NCI-H82 treated with DMSO at 0.1 percent for 48 hours (cell line): Measurements from ENCODE around the gene ATP6V1G2.

Experiments
- DNase-seq: peaks from one replicate; lab custom pipeline; 2025; ENCODE audit not compliant: unreplicated experiment; lab: John Stamatoyannopoulos, UW

Gene ATP6V1G2

DNA sequence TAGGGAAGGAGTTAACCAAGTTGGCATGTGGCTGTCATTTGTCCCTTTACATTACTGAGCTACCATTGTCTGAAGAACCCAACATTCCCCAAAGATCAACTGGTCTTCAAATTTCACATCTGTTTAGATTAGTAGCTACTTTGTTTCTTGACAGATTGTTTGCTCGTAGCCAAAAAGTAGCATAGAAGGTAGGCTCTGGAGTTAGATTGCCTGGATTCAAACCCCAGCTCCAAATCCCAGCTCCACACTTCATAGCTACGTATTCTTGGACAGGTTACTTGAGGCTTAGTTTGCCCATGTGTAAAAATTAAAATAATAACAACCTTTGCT is 2.1 kb upstream of the ATP6V1G2 start:
- DNase-seq = no peak

DNA sequence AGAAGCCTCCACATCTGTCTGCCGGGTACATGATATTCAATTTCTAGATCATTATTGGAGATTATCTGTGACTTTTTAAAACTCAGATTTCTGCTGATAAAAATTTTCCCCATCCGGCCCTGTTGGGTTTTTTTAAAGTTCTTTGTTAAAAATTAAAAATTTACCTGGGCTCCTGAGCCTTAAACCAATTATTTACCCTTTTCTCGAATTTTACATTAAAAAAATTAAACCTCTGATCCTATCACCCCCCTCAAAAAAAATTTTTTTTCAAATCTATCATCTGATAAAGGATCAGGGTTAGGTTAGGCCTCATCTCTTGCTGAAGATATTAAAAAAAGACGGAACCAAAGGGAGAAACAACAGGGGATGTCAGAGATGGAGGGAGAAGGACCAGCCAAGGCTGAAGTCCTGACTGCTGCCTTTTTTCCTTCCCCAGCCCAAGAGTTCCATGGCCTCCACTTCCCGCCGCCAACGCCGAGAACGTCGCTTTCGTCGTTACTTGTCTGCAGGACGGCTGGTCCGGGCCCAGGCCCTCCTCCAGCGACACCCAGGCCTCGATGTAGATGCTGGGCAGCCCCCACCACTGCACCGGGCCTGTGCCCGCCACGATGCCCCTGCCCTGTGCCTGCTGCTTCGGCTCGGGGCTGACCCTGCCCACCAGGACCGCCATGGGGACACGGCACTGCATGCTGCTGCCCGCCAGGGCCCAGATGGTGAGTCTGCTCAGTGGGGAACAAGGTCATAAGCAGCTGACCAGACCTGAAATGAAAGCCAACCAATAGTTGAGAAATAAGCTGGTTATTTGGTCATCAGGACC is 1.5 kb upstream of the ATP6V1G2 start:
- DNase-seq = no peak

DNA sequence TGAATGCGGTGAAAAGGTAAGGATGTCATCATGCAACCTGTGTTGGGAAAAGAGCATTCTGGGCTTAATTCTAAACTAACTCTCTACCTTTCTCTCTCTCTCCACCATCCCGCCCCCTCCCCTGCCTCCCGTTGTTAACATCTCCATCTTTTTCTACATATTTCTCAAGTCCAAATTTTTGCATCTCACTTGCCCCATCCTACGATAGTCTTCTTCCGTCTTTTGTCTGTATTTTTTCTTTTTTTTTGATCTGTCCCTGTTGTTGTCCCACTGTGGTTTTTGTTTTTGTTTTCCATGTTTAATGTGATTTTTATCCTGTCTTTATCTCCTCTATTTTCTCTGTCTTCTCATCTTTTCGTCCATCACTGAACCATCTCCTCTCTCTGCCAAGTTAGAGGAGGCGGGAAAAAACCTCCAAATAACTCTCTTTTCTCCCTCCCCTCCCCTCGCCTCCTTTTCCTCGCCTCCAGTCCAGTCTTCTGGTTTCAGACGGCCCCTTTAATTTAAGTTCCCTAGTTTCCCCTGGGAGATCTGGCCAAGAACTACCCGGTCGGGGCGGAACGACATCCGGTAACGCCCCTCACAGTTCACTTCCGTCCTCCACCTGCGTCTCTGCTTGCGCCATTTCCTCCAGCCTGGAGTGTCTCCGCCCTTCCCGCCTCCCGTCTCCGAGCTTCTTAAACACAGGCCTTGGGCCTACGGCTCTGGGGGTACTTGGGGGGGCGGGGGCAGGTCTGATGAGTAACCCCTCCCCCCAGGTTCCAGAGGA is 734 bp upstream of the ATP6V1G2 start, which contains the start of gene NFKBIL1:
Gene NFKBIL1 (plus strand): TSS at position 651 of the 769 bp plus-strand sequence. CDS start 87 bp downstream, at position 738.
- peak; percentile 99 for DNase-seq

DNA sequence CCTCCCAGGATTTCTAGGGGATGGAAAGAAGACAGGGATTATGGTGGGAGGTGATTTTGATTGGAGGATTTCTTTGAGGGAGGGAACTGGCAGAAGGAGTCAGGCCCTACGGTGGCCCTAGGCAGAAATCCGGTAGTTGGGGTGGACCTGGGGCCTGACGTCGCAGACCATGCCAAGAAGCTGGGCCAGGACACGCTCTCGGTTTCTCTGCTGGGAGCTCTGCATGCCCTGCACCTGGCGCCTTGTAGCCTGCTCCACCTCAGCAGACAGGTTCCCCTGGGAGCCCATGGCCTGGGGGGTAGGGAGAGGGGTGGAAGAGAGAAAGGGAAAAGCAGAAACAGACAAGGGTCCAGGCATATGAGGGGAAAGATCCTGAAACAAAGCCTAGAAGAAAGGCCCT is 1.1 kb downstream of the ATP6V1G2 start:
- DNase-seq = peak; percentile 79

DNA sequence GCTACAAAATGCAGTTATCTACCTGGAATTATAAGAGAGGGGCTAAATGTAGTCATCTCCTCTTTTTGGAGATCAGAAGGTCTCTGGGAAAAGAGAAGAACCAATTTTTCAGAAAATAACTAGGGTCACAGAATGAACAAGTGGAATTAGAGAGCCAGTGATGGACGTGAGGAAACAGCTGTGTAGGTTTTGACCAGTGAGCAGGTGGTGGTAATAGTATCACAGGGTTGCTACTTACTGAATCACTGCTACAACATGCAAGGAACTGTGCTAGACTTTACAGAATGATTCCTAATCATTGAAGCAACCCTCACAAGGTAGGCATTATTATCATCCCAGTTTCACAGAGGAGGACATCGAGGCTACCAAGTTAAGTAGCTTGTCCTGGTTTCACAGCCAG is 1.7 kb downstream of the ATP6V1G2 start:
- no peak for DNase-seq

DNA sequence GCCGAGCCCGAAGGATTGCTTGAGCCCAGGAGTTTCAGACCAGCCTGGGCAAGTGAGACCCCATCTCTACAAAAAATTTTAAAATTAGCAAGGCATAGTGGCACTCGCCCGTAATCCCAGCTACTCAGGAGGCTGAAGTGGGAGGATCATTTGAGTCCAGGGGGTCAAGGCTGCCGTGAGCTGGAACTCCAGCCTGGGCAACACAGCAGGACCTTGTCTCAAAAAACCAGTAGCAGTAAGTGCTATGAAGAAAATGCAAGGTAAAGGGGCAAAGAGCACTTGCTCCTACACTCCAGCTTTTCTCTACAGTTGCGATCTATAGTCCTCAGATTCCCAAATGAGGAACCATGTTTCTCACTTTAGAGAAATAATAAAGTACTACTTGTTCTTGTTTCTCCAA is 2.8 kb downstream of the ATP6V1G2 start:
- DNase-seq = no peak

DNA sequence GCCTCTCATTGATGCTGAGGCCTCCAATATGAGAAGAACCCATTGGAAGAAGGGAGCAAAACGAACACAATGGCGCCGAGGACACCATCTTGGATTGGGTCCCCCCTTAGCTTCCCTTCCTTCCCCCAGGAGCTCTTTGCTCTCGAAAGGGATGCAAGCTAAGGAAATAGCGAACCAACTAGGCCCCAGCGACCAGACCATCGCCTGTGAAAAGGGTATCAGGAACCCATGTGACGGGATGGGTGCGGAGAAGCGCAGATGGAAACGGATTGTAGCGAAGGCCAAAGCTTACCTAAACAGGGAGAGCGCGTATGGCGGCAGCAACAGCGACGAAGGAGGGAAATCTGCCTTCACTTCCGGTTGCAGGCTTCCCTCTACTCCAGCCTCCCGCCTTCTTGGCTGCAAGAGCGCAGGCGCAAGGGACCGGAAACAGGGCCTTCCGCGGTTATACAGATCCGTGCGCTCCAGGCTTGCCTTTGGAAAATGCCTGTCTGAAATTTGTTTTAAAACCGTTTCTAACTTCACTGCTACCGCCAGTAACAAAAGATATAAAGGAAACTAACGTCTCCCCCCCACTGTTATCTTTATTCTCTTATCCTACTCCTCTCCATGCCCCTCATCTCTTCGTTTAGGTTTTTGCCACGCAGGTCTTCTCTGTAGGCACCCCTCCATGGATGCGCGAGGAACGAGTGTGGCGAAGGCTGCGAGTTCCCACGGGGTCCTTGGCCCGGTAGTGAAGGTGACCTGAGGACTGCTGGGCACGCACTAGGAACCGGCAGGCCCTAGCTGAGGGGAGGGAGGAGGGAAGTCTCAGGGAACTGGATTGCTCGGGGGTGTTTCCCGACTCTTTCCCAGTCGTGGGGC is 4.5 kb downstream of the ATP6V1G2 start, which contains the start of gene DDX39B:
Gene DDX39B (minus strand): TSS at position 346 of the 864 bp plus-strand sequence. CDS start 1,471 bp downstream, outside the sequence.
- peak; percentile 96 for DNase-seq

DNA sequence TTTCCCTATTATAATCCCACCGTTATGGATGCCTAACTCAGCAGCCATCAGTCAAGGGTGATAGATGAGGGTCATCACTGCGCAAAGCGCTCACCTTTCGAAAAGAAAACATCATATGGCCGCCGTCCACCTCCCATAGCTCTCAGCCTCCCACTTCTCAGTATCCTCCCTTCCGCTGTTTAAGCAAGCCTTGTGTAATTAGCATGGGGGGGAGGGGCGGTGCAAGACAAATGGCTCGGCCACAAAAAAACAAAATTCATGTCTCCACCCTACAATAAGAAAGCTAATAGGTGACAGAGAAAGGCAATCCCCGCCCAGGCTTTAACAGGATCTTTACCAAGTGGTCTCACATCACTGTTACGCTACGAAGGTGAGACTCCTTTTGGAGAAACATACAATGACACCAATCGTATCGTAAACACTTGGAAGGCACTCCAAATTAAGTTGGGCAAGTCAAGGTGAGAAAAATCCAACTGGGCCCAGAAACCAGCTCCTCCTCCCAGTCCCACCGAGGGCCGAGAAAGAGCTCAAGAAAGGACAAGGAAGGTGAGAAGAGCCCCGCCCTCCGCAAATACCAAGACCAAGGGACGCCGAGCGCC is 5.2 kb downstream of the ATP6V1G2 start:
- no peak for DNase-seq

DNA sequence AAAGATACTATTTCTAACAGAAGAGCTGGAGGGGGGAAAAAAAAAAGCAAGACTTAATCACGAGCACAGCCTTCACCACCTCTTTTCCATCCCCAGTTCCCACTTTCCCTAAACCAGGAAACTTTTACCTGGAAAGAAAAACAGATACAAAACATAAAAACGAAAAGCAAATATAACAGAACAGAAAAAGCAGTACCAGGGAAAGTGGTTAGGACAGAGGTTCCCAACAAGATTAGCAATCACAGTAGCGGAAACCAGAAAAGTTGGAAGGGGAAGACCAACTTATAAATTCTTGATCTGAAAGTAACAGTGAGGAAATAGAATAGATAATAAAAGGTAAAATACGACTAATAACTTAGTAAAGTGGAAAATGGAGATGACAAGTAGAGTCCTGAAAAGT is 5.8 kb downstream of the ATP6V1G2 start:
- DNase-seq = no peak

DNA sequence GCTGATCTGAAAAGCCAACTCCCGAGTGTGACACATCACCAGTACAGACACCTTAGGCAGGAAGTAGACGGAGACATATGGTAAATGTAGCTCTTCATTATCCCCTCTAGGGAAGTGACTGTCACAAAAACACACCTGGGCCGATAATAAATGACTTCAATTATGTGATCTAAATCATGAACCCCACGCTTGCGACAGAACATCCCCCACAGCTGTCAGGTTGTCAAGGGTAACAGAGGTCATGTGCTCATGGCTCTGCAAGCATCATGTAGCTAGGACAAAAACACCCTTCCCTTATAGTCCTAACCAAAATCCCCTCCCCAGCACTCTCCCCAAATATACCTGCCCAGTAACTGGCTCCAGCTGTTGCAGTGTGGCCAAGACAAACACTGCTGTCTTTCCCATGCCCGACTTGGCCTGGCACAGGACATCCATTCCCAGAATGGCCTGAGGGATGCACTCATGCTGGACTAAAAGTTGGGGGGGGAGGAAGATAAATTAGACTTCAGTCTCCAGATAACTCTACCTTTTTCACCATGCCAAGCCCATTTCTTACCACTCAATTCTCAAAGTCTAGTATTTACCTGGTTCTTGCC is 7.5 kb downstream of the ATP6V1G2 start:
- no peak for DNase-seq

DNA sequence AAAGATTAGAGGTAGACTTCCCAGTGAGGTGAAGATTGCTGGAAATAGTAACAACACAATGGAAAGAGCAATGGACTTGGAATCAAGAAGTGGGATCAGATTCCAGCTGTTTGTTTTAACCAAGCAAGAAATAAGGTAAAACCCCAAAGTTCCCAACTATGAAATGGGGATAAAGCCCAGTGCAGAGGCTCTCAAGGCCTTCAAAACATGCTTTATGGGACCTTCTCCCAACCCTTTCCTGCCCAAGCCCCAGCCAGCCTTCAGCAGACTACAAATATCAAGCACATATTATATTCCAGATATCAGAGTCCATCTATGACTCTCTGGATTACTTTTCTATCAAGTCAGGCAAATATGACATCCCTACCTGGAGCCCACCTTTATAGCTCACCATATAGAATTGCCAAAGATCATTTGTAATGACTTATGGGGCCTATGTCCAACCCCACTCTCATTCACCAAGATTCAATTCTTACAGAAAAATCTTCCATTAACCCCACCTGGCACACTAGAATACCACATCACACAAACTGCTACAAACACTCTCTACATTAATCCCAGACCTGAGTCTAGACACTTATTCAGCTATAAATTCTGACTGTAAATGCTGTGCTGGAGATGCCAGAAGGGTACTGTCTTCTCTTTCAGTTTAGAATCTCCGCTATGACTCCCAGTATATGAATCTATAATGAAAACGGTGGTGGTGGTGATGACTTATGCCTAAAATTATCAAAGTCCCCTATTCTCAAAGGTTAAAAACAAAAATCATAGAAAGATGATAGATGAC is 10.7 kb downstream of the ATP6V1G2 start:
- DNase-seq = no peak

DNA sequence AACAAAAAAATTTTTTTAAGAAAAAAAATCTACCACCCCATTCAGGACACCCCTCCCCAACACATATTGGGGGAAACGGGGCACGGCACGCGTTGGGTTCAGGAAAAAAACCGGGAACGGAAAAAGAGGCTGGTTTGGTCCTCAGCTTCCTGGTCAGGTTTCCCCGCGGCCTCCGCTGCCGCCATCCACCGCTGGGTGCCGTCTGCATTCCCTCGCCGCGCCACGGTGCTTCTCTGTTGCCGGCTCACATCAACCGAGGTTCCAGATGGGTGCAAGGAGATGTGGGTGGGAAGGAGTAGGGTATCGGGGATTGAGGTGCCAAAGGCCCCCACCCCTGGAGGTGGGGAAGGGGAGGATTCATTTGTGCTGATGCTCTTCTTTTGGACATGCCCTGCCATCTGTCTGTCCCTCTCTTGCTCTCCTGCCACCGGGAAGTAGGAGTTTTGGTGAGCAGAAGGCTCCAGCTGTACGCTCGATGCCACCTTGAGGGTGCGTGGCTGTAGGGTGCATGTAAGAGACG is 11.8 kb downstream of the ATP6V1G2 start:
- no peak for DNase-seq

DNA sequence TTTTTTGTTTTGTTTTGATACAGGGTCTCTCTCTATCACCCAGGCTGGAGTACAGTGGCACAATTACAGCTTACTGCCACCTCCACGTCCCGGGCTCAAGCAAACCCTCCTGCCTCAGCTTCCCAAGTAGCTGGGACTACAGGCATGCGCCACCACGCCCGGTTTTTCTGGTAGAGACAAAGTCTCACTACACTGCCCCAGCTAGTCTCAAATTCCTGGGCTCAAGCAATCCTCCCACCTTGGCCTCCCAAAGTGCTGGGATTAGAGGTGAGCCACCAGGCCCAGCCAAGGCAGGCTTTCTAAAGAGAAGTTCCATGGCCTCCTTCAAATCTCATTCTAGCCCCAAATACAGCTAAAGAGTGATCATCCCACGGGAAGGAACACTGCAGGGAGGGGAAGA is 12.4 kb downstream of the ATP6V1G2 start:
- DNase-seq = no peak

DNA sequence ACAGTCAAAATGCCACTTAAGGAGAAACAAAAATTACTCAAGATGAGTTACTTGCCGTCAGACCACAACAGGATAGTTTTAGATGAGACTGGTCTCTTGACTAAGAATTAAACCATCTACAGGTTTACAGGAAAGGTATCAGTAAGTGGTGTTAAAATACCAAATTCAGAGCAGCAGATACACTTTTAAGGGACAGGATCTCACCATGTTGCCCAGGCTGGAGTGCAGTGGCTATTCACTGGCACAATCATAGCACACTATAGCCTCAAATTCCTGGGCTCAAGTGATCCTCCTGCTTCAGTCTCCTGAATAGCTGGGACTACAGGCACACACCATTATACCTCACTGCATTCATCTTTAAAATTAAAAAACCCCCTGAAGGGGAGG is 13.0 kb downstream of the ATP6V1G2 start:
- DNase-seq = no peak

DNA sequence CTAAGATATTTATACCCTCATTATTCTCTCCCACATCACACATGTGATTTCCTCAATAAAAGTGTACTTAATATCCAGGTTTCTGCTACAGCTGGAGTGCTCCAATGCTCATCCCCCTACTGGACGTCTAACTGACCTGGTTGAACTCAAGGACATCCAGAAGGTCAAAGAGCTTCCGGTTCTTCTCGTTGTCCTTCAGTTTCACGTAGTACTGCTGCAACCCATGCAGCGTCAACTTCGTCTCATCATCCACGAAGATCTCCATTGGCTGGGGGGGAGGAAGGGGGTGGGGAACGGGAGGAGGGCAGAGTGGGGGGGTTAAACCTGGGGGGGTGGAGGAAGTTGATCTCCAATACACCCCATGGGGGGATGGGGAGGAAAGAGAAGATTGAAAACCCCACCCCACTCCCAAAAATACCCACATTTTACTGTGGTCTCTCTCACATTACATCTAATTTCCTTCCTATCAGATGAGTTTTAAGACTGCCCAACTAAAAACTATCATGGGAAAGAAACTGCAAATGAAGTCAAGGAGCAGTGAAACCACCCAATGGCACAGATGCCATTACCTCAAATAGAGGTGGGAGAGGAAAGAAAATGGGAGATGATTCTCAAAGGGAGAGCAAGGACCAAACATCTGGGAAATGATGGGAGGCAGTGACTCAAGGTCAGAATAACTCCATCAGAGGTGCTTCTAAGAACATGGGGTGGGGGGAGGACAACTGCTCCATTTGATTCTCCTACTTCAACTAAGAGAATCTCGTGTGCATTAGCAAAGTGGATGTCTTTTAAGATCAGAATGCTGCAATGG is 13.6 kb downstream of the ATP6V1G2 start:
- no peak for DNase-seq

DNA sequence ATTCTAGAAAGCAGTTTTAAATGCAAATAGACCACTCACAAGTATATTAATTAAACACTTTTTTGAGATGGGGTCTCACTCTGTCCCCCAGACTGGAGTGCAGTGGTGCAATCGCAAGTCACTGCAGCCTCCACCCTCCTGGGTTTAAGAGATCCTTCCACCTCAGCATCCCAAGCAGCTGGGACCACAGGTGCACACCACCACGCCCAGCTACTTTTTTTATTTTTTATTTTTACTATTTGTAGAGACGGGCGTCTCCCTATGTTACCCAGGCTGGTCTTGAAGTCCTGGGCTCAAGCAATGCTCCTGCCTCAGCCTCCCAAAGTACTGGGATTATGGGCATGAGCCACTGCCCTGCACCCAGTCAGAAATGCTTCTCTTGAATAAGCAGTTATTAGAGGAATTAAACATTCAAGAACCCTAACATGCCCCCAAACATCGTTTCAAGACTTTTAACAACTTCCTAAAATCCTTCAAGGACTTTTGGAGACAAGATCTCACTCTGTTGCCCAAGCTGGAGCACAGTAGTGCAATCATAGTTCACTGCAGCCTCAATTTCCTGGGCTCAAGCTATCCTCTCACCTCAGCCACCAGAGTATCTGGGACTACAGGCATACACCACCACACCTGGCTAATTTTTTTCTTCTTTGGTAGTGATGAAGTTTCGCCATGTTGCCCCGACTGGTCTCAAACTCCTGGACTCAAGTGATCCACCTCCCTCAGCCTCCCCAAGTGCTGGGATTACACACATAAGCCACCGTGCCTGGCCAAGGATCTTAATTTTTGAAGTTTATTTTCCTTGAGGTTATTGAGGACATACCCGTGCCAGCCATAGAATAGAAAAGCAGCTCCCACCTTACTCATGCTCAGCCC is 14.4 kb downstream of the ATP6V1G2 start:
- no peak for DNase-seq

DNA sequence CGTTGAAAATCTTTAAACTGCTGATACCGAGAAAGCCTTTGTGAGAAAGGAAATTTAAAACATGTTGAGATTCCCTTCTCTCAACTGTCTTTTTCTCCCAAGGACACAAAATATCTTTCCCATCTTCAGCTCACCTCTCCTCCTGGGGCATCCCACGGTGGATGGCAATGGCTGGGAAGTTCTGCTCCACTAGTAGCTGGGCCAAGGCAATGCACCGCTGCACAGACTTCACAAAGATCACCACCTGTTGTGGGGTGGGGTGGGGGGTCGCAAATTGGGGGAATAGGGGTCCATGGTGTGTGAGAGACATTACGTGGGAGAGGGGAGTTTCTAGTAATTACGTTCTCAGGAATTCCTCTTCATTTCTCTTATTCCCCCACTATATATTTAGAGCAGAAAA is 15.2 kb downstream of the ATP6V1G2 start:
- DNase-seq = no peak

DNA sequence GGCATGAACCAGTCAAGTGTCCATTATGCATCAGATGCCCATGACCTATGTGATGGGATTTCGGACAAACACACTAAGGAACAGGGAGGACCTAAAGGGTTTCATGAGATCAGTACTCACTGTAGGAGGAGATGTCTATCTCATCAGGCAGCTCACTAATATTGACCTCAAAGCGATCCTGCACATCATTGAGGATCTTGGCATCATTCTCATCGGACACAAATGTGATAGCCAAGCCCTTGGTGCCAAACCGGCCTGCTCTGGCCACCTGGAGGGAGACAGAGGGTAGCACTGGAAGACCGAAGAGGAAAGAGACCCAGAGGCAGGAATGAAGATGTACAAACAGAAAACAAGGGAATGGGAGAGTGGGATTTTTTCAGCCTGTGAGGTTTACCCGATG is 15.7 kb downstream of the ATP6V1G2 start:
- DNase-seq = no peak
